Endodermal cell (in vitro differentiated cells): ENCODE measurements around the gene TRPV4. TPM values are rescaled to one million over a fixed set of nuclear protein-coding genes. Genes with fewer than 3 reads are reported as not detected.

Experiments
- DNase-seq: peaks from one replicate; pipeline ENCODE4 v3.0.0-alpha.2; 2017
- H3K27ac ChIP-seq: 2 replicates; pipeline ENCODE4 v1.5.1; 2013; ENCODE audit warnings: mild to moderate bottlenecking, low read depth, low read length, moderate library complexity
- H3K27me3 ChIP-seq: 2 replicates; pipeline ENCODE4 v1.6.1; 2013; ENCODE audit warnings: mild to moderate bottlenecking, low read length, moderate library complexity; ENCODE audit not compliant: insufficient read depth, control insufficient read depth, poor library complexity, severe bottlenecking
- H3K36me3 ChIP-seq: 2 replicates; pipeline ENCODE4 v1.7.0; 2013; ENCODE audit warnings: mild to moderate bottlenecking, low read length, moderate library complexity; ENCODE audit not compliant: control insufficient read depth, insufficient read depth
- H3K4me1 ChIP-seq: one replicate; pipeline ENCODE4 v1.7.0; 2013; ENCODE audit warnings: low read length; ENCODE audit not compliant: control insufficient read depth, insufficient read depth
- H3K4me3 ChIP-seq: 2 replicates; pipeline ENCODE4 v1.5.1; 2013; ENCODE audit warnings: mild to moderate bottlenecking, low read length, moderate library complexity
- H3K9ac ChIP-seq: 2 replicates; pipeline ENCODE4 v1.6.1; 2013; ENCODE audit warnings: mild to moderate bottlenecking, low read length, moderate library complexity; ENCODE audit not compliant: poor library complexity, severe bottlenecking; ENCODE audit errors: extremely low read depth
- H3K9me3 ChIP-seq: 2 replicates; pipeline ENCODE4 v1.6.1; 2013; ENCODE audit warnings: mild to moderate bottlenecking, low read length, moderate library complexity; ENCODE audit not compliant: control insufficient read depth
- H3K27ac Mint-ChIP-seq: 2 replicates; pipeline ENCODE4 v1.8.0; 2020; ENCODE audit warnings: mixed read lengths
- H3K27me3 Mint-ChIP-seq: 2 replicates; pipeline ENCODE4 v1.8.0; 2021; ENCODE audit warnings: mild to moderate bottlenecking, mixed read lengths; ENCODE audit not compliant: insufficient read depth
- H3K36me3 Mint-ChIP-seq: 2 replicates; pipeline ENCODE4 v1.8.0; 2020; ENCODE audit warnings: low read depth, mixed read lengths
- H3K4me1 Mint-ChIP-seq: 2 replicates; pipeline ENCODE4 v1.8.0; 2020; ENCODE audit warnings: mixed read lengths
- H3K4me3 Mint-ChIP-seq: 2 replicates; pipeline ENCODE4 v1.8.0; 2020; ENCODE audit warnings: mild to moderate bottlenecking, moderate library complexity, mixed read lengths
- H3K9me3 Mint-ChIP-seq: 2 replicates; pipeline ENCODE4 v1.8.0; 2020; ENCODE audit warnings: mild to moderate bottlenecking, mixed read lengths
- CTCF ChIP-seq: fragments of 200-600 bp; sonication (generic); conservative IDR thresholded peaks from 2 replicates; pipeline ENCODE4 v1.5.0; 2021; ENCODE audit warnings: antibody characterized with exemption, mild to moderate bottlenecking
- WGBS, 2 experiments: methylation state at CpG; one replicate each; pipeline versions ENCODE4 v1.1.5 to v1.1.7; 2013; ENCODE audit warnings: missing lambda C conversion rate in 2 of 2, mixed read lengths in 1 of 2; ENCODE audit not compliant: insufficient coverage in 1 of 2, insufficient read length in 1 of 2; 5-methylcytosine and 5-hydroxymethylcytosine counted together
- total RNA-seq, 2 donors: library from RNA; stranded (reverse); fragmentation: NEBNext Ultra II Directional in 1 of 2; extraction: Animal tissue kit (Norgen Biotek cat#: 25700) in 1 of 2; gene quantifications; 2 replicates in 1 of 2; 3 replicates in 1 of 2; pipeline ENCODE4 v1.2.1, GENCODE V29; 2021

The TRPV4 gene
- total RNA-seq, 2 donors from 2014 or later, result 14.0 to 14.2 TPM

GRCh38 chr12:109817627-109818231 lies 15.5 kb downstream of the TRPV4 start:
- Histone ChIP-seq H3K27me3 (no peaks in the 10 kb centered on the region), H3K9me3 (no peaks in the 10 kb centered on the region), H3K4me1 (no peaks in the 10 kb centered on the region), H3K9ac (no peak overlapping the region), H3K36me3 (peaks cover 2% of the 10 kb centered on the region), H3K4me3 (no peak overlapping the region), H3K27ac (no peak overlapping the region)
- Mint-ChIP-seq H3K36me3 (peaks cover 4% of the 10 kb centered on the region), H3K4me1 (peaks cover 5% of the 10 kb centered on the region), H3K4me3 (no peak overlapping the region), H3K27me3 (no peaks in the 10 kb centered on the region), H3K9me3 (no peaks in the 10 kb centered on the region), H3K27ac (no peak overlapping the region)
- no peak for TF ChIP-seq CTCF
- WGBS, 2 experiments, result 90 to 94% methylated on average over 4 to 8 of the region's 8 CpGs
- DNase-seq, result no peak

- Histone ChIP-seq H3K4me3 (no peak overlapping the region), H3K27ac (no peak overlapping the region), H3K27me3 (no peaks in the 10 kb centered on the region), H3K4me1 (no peaks in the 10 kb centered on the region), H3K9ac (no peak overlapping the region), H3K36me3 (peaks cover 4% of the 10 kb centered on the region), H3K9me3 (no peaks in the 10 kb centered on the region)
- no peaks in the 10 kb centered on the region for H3K27me3 Mint-ChIP-seq
- 90% methylated on average over 7 of the region's 7 CpGs for WGBS, 2 experiments
- TF ChIP-seq CTCF, result no peak
- no peaks in the 10 kb centered on the region for H3K9me3 Mint-ChIP-seq
- H3K36me3 Mint-ChIP-seq, result peaks cover 4% of the 10 kb centered on the region
- no peak overlapping the region for H3K4me3 Mint-ChIP-seq
- no peaks in the 10 kb centered on the region for H3K4me1 Mint-ChIP-seq
- DNase-seq, result no peak
- no peak overlapping the region for H3K27ac Mint-ChIP-seq
Measured at GRCh38 chr12:109816870-109817269, 16.3 kb downstream of the TRPV4 start.

GRCh38 chr12:109815757-109816617 lies 17.2 kb downstream of the TRPV4 start:
- Histone ChIP-seq H3K27me3 (no peaks in the 10 kb centered on the region), H3K4me1 (no peaks in the 10 kb centered on the region), H3K27ac (no peak overlapping the region), H3K9me3 (no peaks in the 10 kb centered on the region), H3K36me3 (peaks cover 4% of the 10 kb centered on the region), H3K4me3 (no peak overlapping the region), H3K9ac (no peak overlapping the region)
- Mint-ChIP-seq H3K9me3 (no peaks in the 10 kb centered on the region), H3K4me3 (no peak overlapping the region), H3K36me3 (peaks cover 7% of the 10 kb centered on the region), H3K27me3 (no peaks in the 10 kb centered on the region), H3K4me1 (no peaks in the 10 kb centered on the region), H3K27ac (no peak overlapping the region)
- no peak for TF ChIP-seq CTCF
- DNase-seq, result no peak
- WGBS, 2 experiments, result 87 to 97% methylated on average over 6 to 10 of the region's 10 CpGs
